ENCODE measurements around the gene SYT17. TPM values are rescaled to one million over a fixed set of nuclear protein-coding genes. Genes with fewer than 3 reads are reported as not detected.
A peak's percentile ranks its signal among the peaks of the same experiment; 100 is the strongest.

The SYT17 gene
- total RNA-seq, 2 donors from 2014 or later = 3.9 to 9.2 TPM

DNA sequence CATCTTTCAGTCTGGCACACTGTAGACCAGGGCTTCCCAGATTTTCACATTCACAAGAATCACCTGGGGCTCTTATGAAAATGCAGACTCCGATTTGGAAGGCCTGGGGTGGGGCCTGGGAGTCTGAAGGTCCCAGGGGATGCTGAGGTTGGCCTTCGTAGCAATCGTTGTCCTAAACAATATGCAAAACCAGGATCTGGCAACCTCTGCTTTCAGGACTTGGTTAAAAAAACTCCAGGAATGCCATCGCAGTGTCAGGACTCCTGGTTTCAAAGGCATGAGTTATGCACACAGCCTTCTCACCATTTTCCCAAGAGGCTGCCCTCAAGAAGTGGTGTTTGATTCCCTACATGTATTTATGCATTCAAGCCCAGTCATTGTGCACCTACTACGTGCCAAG is 124.1 kb downstream of the SYT17 start:
- intact Hi-C loops (cut with DNase I) = no loop called here
- TF ChIP-seq POLR2A (IDR thresholded peaks at IDR 0.05) = no peak
- TF ChIP-seq, protein P1, sequence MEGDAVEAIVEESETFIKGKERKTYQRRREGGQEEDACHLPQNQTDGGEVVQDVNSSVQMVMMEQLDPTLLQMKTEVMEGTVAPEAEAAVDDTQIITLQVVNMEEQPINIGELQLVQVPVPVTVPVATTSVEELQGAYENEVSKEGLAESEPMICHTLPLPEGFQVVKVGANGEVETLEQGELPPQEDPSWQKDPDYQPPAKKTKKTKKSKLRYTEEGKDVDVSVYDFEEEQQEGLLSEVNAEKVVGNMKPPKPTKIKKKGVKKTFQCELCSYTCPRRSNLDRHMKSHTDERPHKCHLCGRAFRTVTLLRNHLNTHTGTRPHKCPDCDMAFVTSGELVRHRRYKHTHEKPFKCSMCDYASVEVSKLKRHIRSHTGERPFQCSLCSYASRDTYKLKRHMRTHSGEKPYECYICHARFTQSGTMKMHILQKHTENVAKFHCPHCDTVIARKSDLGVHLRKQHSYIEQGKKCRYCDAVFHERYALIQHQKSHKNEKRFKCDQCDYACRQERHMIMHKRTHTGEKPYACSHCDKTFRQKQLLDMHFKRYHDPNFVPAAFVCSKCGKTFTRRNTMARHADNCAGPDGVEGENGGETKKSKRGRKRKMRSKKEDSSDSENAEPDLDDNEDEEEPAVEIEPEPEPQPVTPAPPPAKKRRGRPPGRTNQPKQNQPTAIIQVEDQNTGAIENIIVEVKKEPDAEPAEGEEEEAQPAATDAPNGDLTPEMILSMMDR (IDR thresholded peaks at IDR 0.05) = no peak
- no peaks in the 10 kb centered on the region for H3K4me1 ChIP-seq
- no peaks in the 10 kb centered on the region for H3K36me3 ChIP-seq (replicated peaks in 1 of 2; ENCODE audit: insufficient read depth in 1 of 2, low read depth in 2 of 2)
- H3K27me3 ChIP-seq = no peaks in the 10 kb centered on the region
- DNase-seq = no peak
- 46 to 50% methylated on average over 5 of the region's 5 CpGs for WGBS, 2 donors
- H3K27ac ChIP-seq = no peak overlapping the region
- ATAC-seq = no peak
- no peaks in the 10 kb centered on the region for H3K9me3 ChIP-seq
- no peak overlapping the region for H3K4me3 ChIP-seq

DNA sequence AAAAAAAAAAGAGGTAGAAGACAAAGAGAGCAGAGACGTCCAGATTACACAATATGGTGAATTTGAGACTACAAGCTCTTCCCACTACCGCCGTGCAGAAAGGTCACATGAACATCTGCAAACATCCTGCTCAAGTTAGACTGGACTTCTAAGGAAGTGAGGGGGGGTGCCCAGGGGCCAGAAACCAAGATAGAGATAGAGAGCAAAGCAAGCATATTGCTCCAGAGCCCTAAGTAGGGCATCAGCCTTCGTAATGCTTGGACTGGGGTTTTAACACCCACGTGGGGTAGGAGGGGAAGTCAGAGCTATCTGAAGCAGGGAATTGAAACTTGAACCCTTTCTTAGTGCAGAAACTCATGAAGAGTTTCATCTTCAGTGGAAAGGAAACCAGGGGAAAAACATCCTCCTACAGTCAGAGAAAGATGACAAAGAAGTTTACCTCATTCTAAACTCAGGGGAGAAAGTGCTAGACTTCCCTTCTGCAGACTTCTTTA is 126.2 kb downstream of the SYT17 start:
- intact Hi-C loops (cut with DNase I) = no loop called here
- peak in 3 of 4 donors; percentile 14 to 68 (median 28) for DNase-seq
- Histone ChIP-seq H3K36me3 (replicated peaks in 1 of 2; ENCODE audit: insufficient read depth in 1 of 2, low read depth in 2 of 2) (no peaks in the 10 kb centered on the region), H3K4me1 (no peaks in the 10 kb centered on the region), H3K9me3 (no peaks in the 10 kb centered on the region), H3K27ac (no peak overlapping the region), H3K27me3 (no peaks in the 10 kb centered on the region), H3K4me3 (no peak overlapping the region)
- peak; percentile 27 for ATAC-seq
- TF ChIP-seq, protein P1 (IDR thresholded peaks at IDR 0.05) = no peak
- TF ChIP-seq POLR2A (IDR thresholded peaks at IDR 0.05) = no peak
- WGBS, 2 donors = 13 to 25% methylated on average over 5 of the region's 5 CpGs

DNA sequence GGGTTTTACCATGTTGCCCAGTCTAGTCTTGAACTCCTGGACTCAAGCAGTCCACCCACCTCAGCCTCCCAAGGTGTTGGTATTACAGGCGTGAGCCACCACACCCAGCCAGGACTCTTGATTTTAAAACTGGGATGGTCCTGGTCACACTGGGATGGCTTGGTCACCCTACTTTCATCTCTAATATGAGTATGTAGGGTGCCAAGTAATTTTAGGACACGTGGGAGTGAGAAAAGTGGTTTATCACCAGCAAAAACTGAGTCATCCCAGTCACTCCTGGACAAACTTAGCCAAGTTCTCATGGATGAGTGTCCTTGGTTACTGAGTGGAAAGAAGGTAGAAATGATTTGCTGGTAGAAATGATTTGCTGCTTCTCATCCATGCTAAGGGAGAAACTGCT is 127.4 kb downstream of the SYT17 start:
- intact Hi-C loops (cut with DNase I) = no loop called here
- TF ChIP-seq POLR2A (IDR thresholded peaks at IDR 0.05) = no peak
- TF ChIP-seq, protein P1 (IDR thresholded peaks at IDR 0.05) = no peak
- DNase-seq = no peak
- no peaks in the 10 kb centered on the region for H3K36me3 ChIP-seq (replicated peaks in 1 of 2; ENCODE audit: insufficient read depth in 1 of 2, low read depth in 2 of 2)
- WGBS, 2 donors = 33 to 63% methylated on average over 2 of the region's 2 CpGs
- no peak overlapping the region for H3K4me3 ChIP-seq
- no peak overlapping the region for H3K27ac ChIP-seq
- no peaks in the 10 kb centered on the region for H3K4me1 ChIP-seq
- H3K27me3 ChIP-seq = no peaks in the 10 kb centered on the region
- ATAC-seq = no peak
- H3K9me3 ChIP-seq = no peaks in the 10 kb centered on the region

DNA sequence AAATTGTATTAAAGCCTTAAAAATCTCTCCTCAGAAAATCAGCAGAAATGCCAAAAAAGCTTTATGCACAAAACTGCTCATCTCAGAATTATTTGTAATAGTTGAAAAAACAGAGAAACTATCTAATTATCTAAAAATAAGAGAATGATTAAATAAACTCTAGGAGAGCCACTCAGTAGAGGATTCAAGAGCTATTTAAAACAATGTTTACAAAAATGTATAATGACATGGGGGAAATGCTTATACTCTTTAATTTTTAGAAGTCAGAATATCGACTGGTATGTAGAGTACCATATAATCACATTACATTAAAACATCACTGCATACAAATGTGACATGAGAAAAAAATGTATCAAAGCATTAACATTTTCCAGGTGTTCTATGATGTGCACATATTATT is 129.4 kb downstream of the SYT17 start:
- Histone ChIP-seq H3K27me3 (no peaks in the 10 kb centered on the region), H3K36me3 (replicated peaks in 1 of 2; ENCODE audit: insufficient read depth in 1 of 2, low read depth in 2 of 2) (no peaks in the 10 kb centered on the region), H3K4me3 (no peak overlapping the region), H3K4me1 (no peaks in the 10 kb centered on the region), H3K27ac (no peak overlapping the region), H3K9me3 (no peaks in the 10 kb centered on the region)
- ATAC-seq (no peak), DNase-seq (no peak)
- no peak for TF ChIP-seq POLR2A (IDR thresholded peaks at IDR 0.05)
- TF ChIP-seq, protein P1 (IDR thresholded peaks at IDR 0.05) = no peak
- intact Hi-C loops (cut with DNase I) = no loop called here
- 61% methylated on average over 1 of the region's 1 CpG for WGBS, 2 donors

DNA sequence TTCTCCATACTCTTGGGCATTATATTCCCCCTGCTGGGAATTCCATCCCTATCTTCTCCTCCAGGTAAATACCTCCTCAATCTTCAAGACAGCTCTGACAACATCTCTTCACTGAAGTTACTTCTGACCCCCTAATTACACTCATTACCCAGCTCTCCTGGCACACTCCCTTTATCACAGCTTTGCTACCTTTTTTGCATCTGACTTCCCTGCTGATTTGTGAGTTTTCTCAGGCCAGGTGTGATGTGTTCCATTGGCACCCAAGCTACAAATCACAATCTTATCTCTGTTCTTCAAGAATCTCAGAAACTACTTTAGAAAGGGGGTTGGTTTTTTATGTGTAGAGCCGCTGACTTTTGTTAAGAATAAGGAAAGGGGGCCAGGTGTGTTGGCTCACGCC is 131.5 kb downstream of the SYT17 start:
- 32 to 33% methylated on average over 2 of the region's 2 CpGs for WGBS, 2 donors
- no peaks in the 10 kb centered on the region for H3K4me1 ChIP-seq

More for the DNA sequence above, 131.5 kb downstream of the SYT17 start:
- Histone ChIP-seq H3K9me3 (no peaks in the 10 kb centered on the region), H3K27ac (no peak overlapping the region), H3K27me3 (no peaks in the 10 kb centered on the region), H3K36me3 (replicated peaks in 1 of 2; ENCODE audit: insufficient read depth in 1 of 2, low read depth in 2 of 2) (no peaks in the 10 kb centered on the region), H3K4me3 (no peak overlapping the region)
- ATAC-seq (no peak), DNase-seq (no peak)
- intact Hi-C loops (cut with DNase I) = no loop called here
- no peak for TF ChIP-seq POLR2A (IDR thresholded peaks at IDR 0.05)
- TF ChIP-seq, protein P1 (IDR thresholded peaks at IDR 0.05) = no peak

All from body of pancreas (tissue), 4 donors.